Measurements from ENCODE around the gene BPIFA2.

BPIFA2 gene

DNA sequence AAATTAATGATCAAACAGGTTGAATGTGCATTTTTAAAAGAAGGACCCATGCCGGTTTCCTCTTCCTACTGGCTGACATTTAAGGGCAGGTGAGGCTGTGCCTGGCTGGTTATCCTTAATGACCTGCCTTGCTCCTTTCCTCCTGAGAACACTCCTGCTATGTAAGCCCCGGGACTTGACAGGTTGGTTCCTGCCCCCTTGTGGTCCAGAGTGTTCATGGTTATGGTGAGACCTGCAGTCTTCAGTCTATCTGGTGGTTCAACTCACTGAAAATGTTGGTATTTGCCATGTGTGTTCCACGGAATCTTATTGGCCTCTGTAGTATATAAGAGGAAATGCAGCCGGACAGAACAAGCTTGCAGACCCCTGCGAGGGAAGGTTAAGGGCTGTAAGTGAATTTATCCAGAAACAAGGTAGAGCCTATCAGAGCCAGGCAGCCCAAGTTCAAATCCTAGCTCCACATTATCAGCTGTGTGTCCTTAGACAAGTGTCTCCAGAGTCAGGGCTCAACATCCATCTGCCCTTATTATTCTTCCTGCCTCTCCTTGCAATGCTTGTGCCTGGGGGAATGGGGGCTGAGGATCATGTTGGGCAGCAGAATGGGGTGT, 44.0 kb downstream of the BPIFA2 start:
- DNase-seq (ENCODE audit: low read depth) = peak; percentile 77
- TF ChIP-seq, protein P1, sequence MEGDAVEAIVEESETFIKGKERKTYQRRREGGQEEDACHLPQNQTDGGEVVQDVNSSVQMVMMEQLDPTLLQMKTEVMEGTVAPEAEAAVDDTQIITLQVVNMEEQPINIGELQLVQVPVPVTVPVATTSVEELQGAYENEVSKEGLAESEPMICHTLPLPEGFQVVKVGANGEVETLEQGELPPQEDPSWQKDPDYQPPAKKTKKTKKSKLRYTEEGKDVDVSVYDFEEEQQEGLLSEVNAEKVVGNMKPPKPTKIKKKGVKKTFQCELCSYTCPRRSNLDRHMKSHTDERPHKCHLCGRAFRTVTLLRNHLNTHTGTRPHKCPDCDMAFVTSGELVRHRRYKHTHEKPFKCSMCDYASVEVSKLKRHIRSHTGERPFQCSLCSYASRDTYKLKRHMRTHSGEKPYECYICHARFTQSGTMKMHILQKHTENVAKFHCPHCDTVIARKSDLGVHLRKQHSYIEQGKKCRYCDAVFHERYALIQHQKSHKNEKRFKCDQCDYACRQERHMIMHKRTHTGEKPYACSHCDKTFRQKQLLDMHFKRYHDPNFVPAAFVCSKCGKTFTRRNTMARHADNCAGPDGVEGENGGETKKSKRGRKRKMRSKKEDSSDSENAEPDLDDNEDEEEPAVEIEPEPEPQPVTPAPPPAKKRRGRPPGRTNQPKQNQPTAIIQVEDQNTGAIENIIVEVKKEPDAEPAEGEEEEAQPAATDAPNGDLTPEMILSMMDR (conservative IDR thresholded peaks at IDR 0.05; ENCODE audit: low read depth, low read length) = peak; percentile 68
- H3K4me3 ChIP-seq (ENCODE audit: low read depth, low read length) = no peak overlapping the region

DNA sequence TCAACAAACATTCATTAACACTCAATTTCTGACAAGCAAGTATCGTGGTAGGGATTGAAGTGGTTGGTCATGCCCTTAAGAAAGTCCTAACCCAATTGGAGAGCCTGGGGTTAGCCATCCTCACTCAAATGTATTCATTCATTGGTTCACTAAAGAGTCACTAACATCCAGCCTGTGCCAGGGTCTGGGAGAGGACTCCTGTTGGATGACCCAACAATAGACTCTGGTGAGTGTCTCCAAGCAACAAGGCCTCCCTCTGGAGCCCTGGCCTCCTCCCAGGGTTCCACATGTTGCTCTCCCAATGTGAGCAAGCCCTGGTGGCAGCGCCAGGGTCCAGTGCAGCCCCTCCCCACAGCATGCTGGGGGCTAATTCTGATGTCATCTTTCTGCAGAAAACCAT, 49.1 kb downstream of the BPIFA2 start, which contains the start of gene BPIFA3:
Gene BPIFA3 (plus strand): TSS at position 301 of the 400 bp plus-strand sequence. CDS start 185 bp downstream, outside the sequence.
- H3K4me3 ChIP-seq (ENCODE audit: low read depth, low read length) = no peak within 1 kb of the TSS
- TF ChIP-seq, protein P1 (conservative IDR thresholded peaks at IDR 0.05; ENCODE audit: low read depth, low read length) = no peak
- no peak for DNase-seq (ENCODE audit: low read depth)

DNA sequence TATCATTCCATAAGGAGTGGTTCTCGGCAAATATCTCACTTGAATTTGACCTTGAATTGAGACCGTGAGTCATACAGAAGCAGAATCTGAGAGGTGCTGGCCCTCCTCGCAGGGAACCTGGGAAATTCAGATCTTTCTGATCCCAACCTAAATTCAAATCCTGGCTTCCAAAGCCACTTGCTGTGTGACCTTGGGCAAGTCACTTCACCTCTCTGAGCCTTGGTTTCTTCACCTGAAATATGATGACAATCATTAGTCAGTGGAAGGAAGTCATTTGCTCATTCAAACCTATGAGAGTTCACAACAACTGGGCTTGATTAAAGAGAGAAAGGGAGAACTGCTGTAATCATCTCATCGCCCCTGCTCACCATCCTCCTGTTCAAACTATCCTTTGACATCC, 56.4 kb downstream of the BPIFA2 start:
- H3K4me3 ChIP-seq (ENCODE audit: low read depth, low read length) = no peak overlapping the region
- TF ChIP-seq, protein P1 (conservative IDR thresholded peaks at IDR 0.05; ENCODE audit: low read depth, low read length) = no peak
- no peak for DNase-seq (ENCODE audit: low read depth)

DNA sequence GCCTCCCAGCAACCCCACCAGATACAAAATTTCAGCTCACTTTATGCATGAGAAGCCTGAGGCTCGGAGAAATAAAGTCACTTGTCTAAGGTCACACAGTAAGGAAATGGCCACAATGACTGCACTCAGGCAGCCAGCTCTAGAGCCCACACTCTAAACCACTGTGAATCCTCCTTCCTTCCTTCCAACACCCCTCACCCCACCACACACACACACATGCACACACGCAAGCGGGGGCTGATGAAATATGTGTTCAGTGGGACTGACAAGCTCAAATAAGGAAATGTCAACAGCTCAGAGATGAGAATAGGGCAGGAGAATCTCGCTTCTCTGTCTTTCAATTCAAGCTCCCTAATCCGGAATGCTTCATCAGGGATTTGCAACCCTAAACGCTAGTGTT, 61.9 kb downstream of the BPIFA2 start:
- DNase-seq (ENCODE audit: low read depth) = no peak
- no peak overlapping the region for H3K4me3 ChIP-seq (ENCODE audit: low read depth, low read length)
- TF ChIP-seq, protein P1 (conservative IDR thresholded peaks at IDR 0.05; ENCODE audit: low read depth, low read length) = no peak
